Ovary (tissue), 10 donors: Measurements from ENCODE around the gene AP1AR. TPM values are rescaled to one million over a fixed set of nuclear protein-coding genes. Genes with fewer than 3 reads are reported as not detected.

Experiments used
- DNase-seq, 5 donors: peaks; one replicate each; pipeline ENCODE4 v3.0.0-alpha.2; 2019 to 2020
- H3K27ac ChIP-seq, 2 donors: fragments of 200-600 bp; one replicate each; pipeline versions ENCODE4 v1.5.1 to v1.8.0; 2019 to 2022
- H3K27me3 ChIP-seq: fragments of 200-600 bp; one replicate; pipeline ENCODE4 v1.8.0; 2022
- H3K36me3 ChIP-seq: fragments of 200-600 bp; sonication (generic); one replicate; pipeline ENCODE4 v1.5.1; 2019
- H3K4me1 ChIP-seq: one replicate; pipeline ENCODE4 v1.8.1; 2013; ENCODE audit warnings: mild to moderate bottlenecking, moderate library complexity; ENCODE audit not compliant: insufficient read depth
- H3K4me3 ChIP-seq: fragments of 200-600 bp; sonication (generic); one replicate; pipeline ENCODE4 v1.5.1; 2017
- H3K9me3 ChIP-seq, 2 donors: fragments of 200-600 bp in 1 of 2; sonication (generic) in 1 of 2; one replicate each; pipeline versions ENCODE4 v1.5.1 to v1.8.1; 2013 to 2019; ENCODE audit warnings: mild to moderate bottlenecking in 1 of 2, moderate library complexity in 1 of 2
- CTCF ChIP-seq, 3 donors: fragments of 450-650 bp in 2 of 3; fragments of 200-600 bp in 1 of 3; IDR thresholded peaks; one replicate each; pipeline versions ENCODE4 v1.5.1 to v1.8.0; 2016 to 2022; ENCODE audit warnings: antibody characterized with exemption in 3 of 3, mild to moderate bottlenecking in 1 of 3
- EP300 ChIP-seq: sonication (generic); formaldehyde crosslinking; IDR thresholded peaks from one replicate; pipeline ENCODE4 v1.6.1; 2017; ENCODE audit warnings: antibody characterized with exemption
- POLR2A ChIP-seq: fragments of 450-650 bp; IDR thresholded peaks from one replicate; pipeline ENCODE4 v1.6.1; 2017; ENCODE audit warnings: antibody characterized with exemption, mild to moderate bottlenecking, moderate library complexity
- WGBS, 3 donors: extraction: QIAGEN DNeasy Blood & Tissue Kit in 1 of 3; methylation state at CpG; one replicate each; pipeline versions ENCODE4 v1.1.5 to v1.1.7; 2013 to 2017; 5-methylcytosine and 5-hydroxymethylcytosine counted together
- intact Hi-C, 4 donors: fragments of 100-400 bp; cut with DNase I; formaldehyde crosslinking; loops; one replicate each; pipeline versions ENCODE4 v1.11.0 to v1.15.1; 2022 to 2023
- long read RNA-seq, 3 donors: library from polyadenylated mRNA in 2 of 3; unstranded in 2 of 3; transcript quantifications; one replicate each; pipeline ENCODE4 v2.0.0 and lab custom pipeline, GENCODE V29; 2021 to 2026
- polyA plus RNA-seq, 2 donors: library from polyadenylated mRNA; stranded (reverse); fragments of 200-250 nt in 1 of 2; fragments of 350-450 nt in 1 of 2; fragmentation: Illumina TruSeq in 1 of 2; extraction: RNeasy Lipid Tissue Mini Kit (QIAGEN cat#74804) in 1 of 2; gene quantifications; one replicate each; pipeline ENCODE4 v1.2.3, GENCODE V29; 2013 to 2014
- total RNA-seq, 7 donors: library from RNA; depleted of rRNA in 2 of 7; stranded (reverse); fragments of >200 nt in 2 of 7; fragmentation: NEBNext Ultra II Directional in 3 of 7; extraction: Animal tissue kit (Norgen Biotek cat#: 25700) in 3 of 7; gene quantifications; one replicate each; pipeline versions ENCODE4 v1.1.0 to v1.2.4, GENCODE V29; 2016 to 2023
- donor health status: DM: no; HTN: no; CAD: no; lungs with moderate emphysema.
- donor health status: DM: no; HTN: no; CAD: no.
- donor health status: Bipolar disorder and iron deficiency.
- donor health status: DM: yes; HTN: yes; CAD: no.
- donor health status: DM: no; HTN: no; CAD: no.
- donor health status: DM: yes; HTN: yes; CAD: no.

Gene AP1AR
- 10 to 100 TPM; 16.5 to 27.0 (median 19.9) TPM for total RNA-seq
- polyA plus RNA-seq = 10 to 100 TPM in 1 of 2 donors, 1 to 10 TPM in 1; 9.1 to 12.1 TPM
- long read RNA-seq, donor 1, partial matches to known transcripts = 3 of 5 reads
- long read RNA-seq, donor 1, other reads (novel, unspliced or antisense) = 1 of 5 reads
- long read RNA-seq, donor 2, transcript AP1AR-201 (10 exons, 2,902 nt) = major isoform, 11 of 45 reads
- long read RNA-seq, donor 2, partial matches to known transcripts = 32 of 45 reads
- long read RNA-seq, donor 2, other reads (novel, unspliced or antisense) = 0 of 45 reads
- long read RNA-seq, donor 3, transcript AP1AR-201 (10 exons, 2,902 nt) = major isoform, 58 of 74 reads
- long read RNA-seq, donor 3, partial matches to known transcripts = 1 of 74 reads
- long read RNA-seq, donor 3, other reads (novel, unspliced or antisense) = 12 of 74 reads

- Histone ChIP-seq H3K4me1 (no peaks in the 10 kb centered on the region), H3K36me3 (no peaks in the 10 kb centered on the region), H3K9me3 (no peaks in the 10 kb centered on the region), H3K27me3 (no peaks in the 10 kb centered on the region), H3K27ac (peak within 1 kb of the TSS; percentile 92 to 93), H3K4me3 (peak within 1 kb of the TSS; percentile 99)
- 0 to 1% (median 0%) methylated on average over 41 to 70 of the region's 70 CpGs for WGBS, 3 donors
- peak; percentile 63 for TF ChIP-seq POLR2A
- peak; percentile 24 to 51 (median 38) for TF ChIP-seq CTCF (IDR thresholded peaks at IDR 0.05)
- no peak for TF ChIP-seq EP300
- DNase-seq = peak; percentile 79 to 89 (median 88)
- intact Hi-C loops = loop anchor here in 2 of 4 donors (2.0 to 10.0 kb wide), 4 partner anchors 83 to 135 kb away; partner anchors contain the start of gene FAM241A (in 1 of the 2)
Observed at GRCh38 chr4:112231779-112232713, at the start of gene AP1AR. Gene AP1AR (plus strand): TSS chr4:112231787. CDS start chr4:112232092, 305 bp downstream.

GRCh38 chr4:112182604-112183003 lies 49.0 kb upstream of the AP1AR start:
- Histone ChIP-seq H3K36me3 (no peaks in the 10 kb centered on the region), H3K27me3 (no peaks in the 10 kb centered on the region), H3K4me1 (no peaks in the 10 kb centered on the region), H3K27ac (no peak overlapping the region), H3K4me3 (no peak overlapping the region), H3K9me3 (no peaks in the 10 kb centered on the region)
- DNase-seq = no peak
- 81 to 87% (median 82%) methylated on average over 3 of the region's 3 CpGs for WGBS, 3 donors
- TF ChIP-seq EP300 (no peak), CTCF (IDR thresholded peaks at IDR 0.05) (no peak), POLR2A (no peak)
- intact Hi-C loops = no loop called here

- Histone ChIP-seq H3K4me1 (no peaks in the 10 kb centered on the region), H3K9me3 (no peaks in the 10 kb centered on the region), H3K27me3 (no peaks in the 10 kb centered on the region), H3K36me3 (no peaks in the 10 kb centered on the region), H3K27ac (no peak overlapping the region), H3K4me3 (no peak overlapping the region)
- 73 to 78% (median 75%) methylated on average over 2 of the region's 2 CpGs for whole genome bisulfite sequencing, 3 donors
- DNase-seq = no peak
- intact Hi-C loops = no loop called here
- no peak for TF ChIP-seq CTCF (IDR thresholded peaks at IDR 0.05)
Observed at GRCh38 chr4:112183252-112183651, 48.3 kb upstream of the AP1AR start.

GRCh38 chr4:112184438-112184837 lies 47.1 kb upstream of the AP1AR start:
- Histone ChIP-seq H3K27me3 (no peaks in the 10 kb centered on the region), H3K9me3 (no peaks in the 10 kb centered on the region), H3K4me3 (no peak overlapping the region), H3K27ac (no peak overlapping the region), H3K4me1 (no peaks in the 10 kb centered on the region), H3K36me3 (no peaks in the 10 kb centered on the region)
- no peak for DNase-seq
- 94 to 100% (median 96%) methylated on average over 1 of the region's 1 CpG for WGBS, 3 donors
- intact Hi-C loops = no loop called here
- TF ChIP-seq EP300 = no peak
